GM18870 (cell line): ENCODE measurements around the gene TFEB.

Experiments
- ATAC-seq: cut with Tn5 transposase; IDR thresholded peaks from one replicate; pipeline ENCODE4 v1.9.1; 2021; ENCODE audit warnings: moderate library complexity; ENCODE audit not compliant: unreplicated experiment

Gene TFEB

GRCh38 chr6:41642090-41642959 is 93.1 kb downstream of the TFEB start:
- no peak for ATAC-seq

DNA sequence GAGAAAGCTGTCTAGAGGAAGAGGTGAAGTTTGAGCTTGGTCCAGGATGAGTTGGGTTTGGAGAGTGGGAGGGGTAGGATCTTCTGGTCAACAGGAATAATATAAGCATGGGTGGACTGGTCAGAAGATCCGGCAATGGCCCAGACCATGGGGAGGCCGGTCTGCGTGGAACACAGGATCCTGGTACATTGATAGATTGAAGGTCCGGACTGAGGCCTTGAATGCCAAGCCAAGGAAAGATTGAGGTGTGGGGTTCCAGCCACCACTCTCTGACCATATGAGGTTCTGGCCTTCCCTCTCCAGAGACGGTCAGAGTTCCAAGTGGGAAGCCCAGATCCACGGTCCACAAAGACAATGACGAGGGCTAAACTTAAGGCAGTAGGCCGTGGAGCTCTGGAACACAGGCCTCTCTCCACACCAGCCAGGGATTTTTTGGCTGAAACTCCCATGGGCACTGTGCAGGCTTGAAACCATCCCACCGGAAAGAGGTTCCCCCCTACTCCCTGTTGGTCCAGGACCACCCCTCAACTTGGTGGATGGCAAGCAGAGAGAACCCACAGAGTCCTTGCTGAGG is 94.0 kb downstream of the TFEB start:
- ATAC-seq = no peak

DNA sequence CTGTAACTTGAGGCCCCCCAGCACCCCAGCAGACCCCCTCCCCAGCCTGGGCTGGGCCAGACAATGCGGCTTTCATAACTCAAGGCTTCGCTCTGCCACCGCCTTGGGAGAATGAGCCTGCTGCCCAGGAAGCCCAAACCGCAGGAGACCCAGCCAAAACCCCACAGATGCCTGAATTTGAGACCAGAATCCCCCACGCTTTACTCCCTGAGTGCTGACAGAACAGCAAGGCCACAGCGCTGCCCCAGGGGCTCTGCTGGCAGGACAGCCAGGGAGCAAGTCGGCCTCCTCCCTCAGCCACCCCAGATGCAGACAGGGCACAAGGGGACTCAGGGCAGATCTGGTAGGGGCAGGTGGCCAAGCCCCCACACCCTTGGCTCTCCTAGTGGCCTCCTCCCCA is 95.0 kb downstream of the TFEB start:
- ATAC-seq = no peak

GRCh38 chr6:41639809-41640371 is 95.5 kb downstream of the TFEB start:
- ATAC-seq = no peak

GRCh38 chr6:41638935-41639808 is 96.2 kb downstream of the TFEB start:
- ATAC-seq = no peak

GRCh38 chr6:41638002-41638934 is 97.1 kb downstream of the TFEB start, which contains the start of gene MDFI:
MDFI (plus strand) TSS chr6:41638468; CDS start chr6:41638750, 282 bp downstream.
- no peak for ATAC-seq

- ATAC-seq = no peak
These were observed 98.0 kb downstream of the TFEB start for GRCh38 chr6:41637194-41638001.

DNA sequence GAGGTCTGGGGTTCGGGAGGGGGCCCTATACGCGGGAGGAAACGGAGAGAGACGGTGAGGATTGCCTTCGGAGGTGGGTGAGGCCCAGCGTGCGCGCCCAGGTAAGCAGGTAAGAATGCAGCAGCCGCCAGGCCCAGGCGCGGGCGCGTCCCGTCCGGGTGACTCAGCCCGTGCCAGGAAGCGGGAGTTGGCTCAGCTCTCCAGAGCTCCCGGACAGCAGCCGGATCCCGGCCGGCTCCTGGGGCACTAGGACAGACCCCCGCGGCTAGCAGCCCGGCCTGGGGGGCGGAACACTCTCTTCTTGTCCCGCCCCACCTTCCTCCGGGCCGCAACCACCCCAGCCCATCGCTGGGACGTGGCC is 98.6 kb downstream of the TFEB start:
- ATAC-seq = no peak

DNA sequence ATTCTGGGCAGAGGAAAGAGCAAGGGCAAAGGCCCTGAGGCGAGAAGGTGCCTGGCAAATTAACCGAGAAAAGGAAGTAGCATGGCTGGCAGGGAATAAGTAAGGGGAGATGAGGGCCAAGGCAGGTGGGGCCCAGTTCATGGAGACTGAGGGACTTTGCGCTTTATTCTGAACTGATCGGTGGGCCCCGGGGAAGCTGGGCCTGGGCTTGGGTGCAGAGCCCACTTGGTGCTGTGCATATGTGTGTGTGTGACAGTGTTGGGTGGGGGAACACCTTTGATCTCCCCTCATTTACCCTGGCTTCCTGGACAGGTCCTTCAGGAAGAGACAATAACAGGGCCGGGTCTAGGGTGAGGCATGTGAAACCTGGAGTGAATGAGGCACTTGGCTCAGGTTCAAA is 100.0 kb downstream of the TFEB start:
- ATAC-seq = no peak

GRCh38 chr6:41634657-41635056 is 100.8 kb downstream of the TFEB start:
- no peak for ATAC-seq
